ENCODE measurements around the gene LAMA2. TPM values are rescaled to one million over a fixed set of nuclear protein-coding genes. Genes with fewer than 3 reads are reported as not detected.

LAMA2 gene
- total RNA-seq, 1 donor: 40.2 TPM

- TF ChIP-seq CTCF (IDR thresholded peaks at IDR 0.05; ENCODE audit: insufficient read depth, low read depth, low read length): no peak
- no peak overlapping the region for H3K4me3 ChIP-seq (ENCODE audit: low read depth, low read length)
- no peak for DNase-seq (ENCODE audit: low read depth)
Observed at GRCh38 chr6:129516005-129516404, 633.1 kb downstream of the LAMA2 start.

GRCh38 chr6:129516787-129517186, 633.8 kb downstream of the LAMA2 start:
- no peak for TF ChIP-seq CTCF (IDR thresholded peaks at IDR 0.05; ENCODE audit: insufficient read depth, low read depth, low read length)
- H3K4me3 ChIP-seq (ENCODE audit: low read depth, low read length): no peak overlapping the region
- DNase-seq (ENCODE audit: low read depth): no peak

- no peak for TF ChIP-seq CTCF (IDR thresholded peaks at IDR 0.05; ENCODE audit: insufficient read depth, low read depth, low read length)
- DNase-seq (ENCODE audit: low read depth): peak; percentile 30
- H3K4me3 ChIP-seq (ENCODE audit: low read depth, low read length): no peak overlapping the region
Observed at GRCh38 chr6:129517288-129517687, 634.4 kb downstream of the LAMA2 start.

GRCh38 chr6:129519750-129520149, 636.8 kb downstream of the LAMA2 start:
- no peak overlapping the region for H3K4me3 ChIP-seq (ENCODE audit: low read depth, low read length)
- no peak for DNase-seq (ENCODE audit: low read depth)
- no peak for TF ChIP-seq CTCF (IDR thresholded peaks at IDR 0.05; ENCODE audit: insufficient read depth, low read depth, low read length)

GRCh38 chr6:129521946-129522345, 639.0 kb downstream of the LAMA2 start:
- TF ChIP-seq CTCF (IDR thresholded peaks at IDR 0.05; ENCODE audit: insufficient read depth, low read depth, low read length): no peak
- no peak overlapping the region for H3K4me3 ChIP-seq (ENCODE audit: low read depth, low read length)
- DNase-seq (ENCODE audit: low read depth): no peak

- no peak for DNase-seq (ENCODE audit: low read depth)
- TF ChIP-seq CTCF (IDR thresholded peaks at IDR 0.05; ENCODE audit: insufficient read depth, low read depth, low read length): no peak
- H3K4me3 ChIP-seq (ENCODE audit: low read depth, low read length): no peak overlapping the region
Observed at GRCh38 chr6:129523816-129524215, 640.9 kb downstream of the LAMA2 start.

GRCh38 chr6:129525055-129525454, 642.1 kb downstream of the LAMA2 start:
- H3K4me3 ChIP-seq (ENCODE audit: low read depth, low read length): no peak overlapping the region
- no peak for DNase-seq (ENCODE audit: low read depth)

More at GRCh38 chr6:129525055-129525454, 642.1 kb downstream of the LAMA2 start:
- no peak for TF ChIP-seq CTCF (IDR thresholded peaks at IDR 0.05; ENCODE audit: insufficient read depth, low read depth, low read length)
